GM18505 (cell line): ENCODE measurements around the gene SIN3A.

ENCODE experiments used
- ATAC-seq: cut with Tn5 transposase; IDR thresholded peaks from one replicate; pipeline ENCODE4 v1.9.1; 2021; ENCODE audit not compliant: unreplicated experiment
- POLR2A ChIP-seq: IDR thresholded peaks from 4 replicates; pipeline ENCODE4 v1.6.1; 2011; ENCODE audit warnings: borderline replicate concordance; ENCODE audit not compliant: insufficient read depth, insufficient read length; ENCODE audit errors: extremely low read depth

SIN3A gene

GRCh38 chr15:75360856-75361255 lies 90.6 kb downstream of the SIN3A start:
- TF ChIP-seq POLR2A: no peak
- no peak for ATAC-seq

DNA sequence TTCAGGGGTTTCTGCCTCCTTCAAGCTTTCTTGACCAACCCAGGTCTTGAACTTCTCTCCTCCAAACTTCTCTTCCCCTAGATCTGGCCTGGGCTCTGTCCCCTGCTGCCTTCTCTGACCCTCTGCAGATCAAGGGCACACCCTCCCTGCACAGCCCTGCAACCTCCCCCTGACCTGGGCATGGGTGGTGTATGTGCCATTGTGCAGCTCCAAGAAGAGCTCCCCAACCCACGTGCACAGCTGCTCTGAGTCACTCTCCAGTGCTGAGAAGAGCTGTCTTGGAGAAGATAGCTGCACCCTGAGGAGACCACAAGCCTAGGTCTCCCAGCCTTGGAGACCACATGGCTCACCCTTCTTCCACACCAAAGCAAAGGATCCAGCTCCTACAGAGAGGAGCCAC lies 91.1 kb downstream of the SIN3A start:
- TF ChIP-seq POLR2A: no peak
- no peak for ATAC-seq

- ATAC-seq: no peak
- TF ChIP-seq POLR2A: no peak
Observed at GRCh38 chr15:75359537-75360250, 91.8 kb downstream of the SIN3A start.

- ATAC-seq: no peak
- TF ChIP-seq POLR2A: no peak
Observed at GRCh38 chr15:75358771-75359536, 92.5 kb downstream of the SIN3A start.

- no peak for ATAC-seq
- TF ChIP-seq POLR2A: no peak
Observed at GRCh38 chr15:75357976-75358673, 93.4 kb downstream of the SIN3A start.

DNA sequence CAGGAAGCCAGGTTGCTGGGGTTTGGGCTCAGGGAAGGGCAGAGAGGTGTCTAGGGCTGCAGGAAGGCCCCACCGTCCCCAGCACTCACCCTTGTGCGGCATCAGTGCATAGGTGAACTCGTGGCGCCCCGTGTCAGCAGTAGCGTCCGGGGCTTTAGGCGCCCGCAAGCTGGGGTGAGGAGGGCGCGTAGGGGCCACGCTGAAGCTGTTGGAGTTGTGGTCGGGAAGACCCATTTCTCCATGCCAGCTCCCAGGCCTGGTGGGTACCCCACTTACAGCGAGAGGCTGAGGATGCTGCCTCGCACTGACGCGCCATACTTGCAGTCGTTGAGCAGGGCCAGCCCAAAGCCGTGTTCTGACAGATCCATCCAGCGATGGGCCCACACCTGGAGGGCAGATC lies 95.0 kb downstream of the SIN3A start:
- no peak for TF ChIP-seq POLR2A
- ATAC-seq: no peak

DNA sequence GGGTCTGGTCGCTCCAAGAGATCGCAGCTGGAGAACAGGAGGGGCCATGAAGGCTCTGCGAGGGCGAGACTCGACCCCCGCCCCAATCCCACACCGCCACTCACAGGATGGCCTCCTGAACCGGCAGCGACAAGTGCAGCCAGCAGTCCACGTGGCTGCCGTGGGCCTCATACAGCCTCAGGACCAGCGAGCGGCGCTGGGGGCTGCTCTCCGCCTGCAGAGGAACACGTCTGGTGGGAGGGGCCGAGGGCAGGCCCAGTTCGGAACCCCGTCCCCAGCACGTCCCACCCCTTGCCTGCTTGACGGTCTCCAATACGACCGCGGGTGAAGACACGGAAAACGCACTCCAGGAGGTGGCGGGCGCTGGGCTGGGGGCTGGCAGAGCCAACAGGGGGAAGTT lies 95.5 kb downstream of the SIN3A start:
- no peak for ATAC-seq
- no peak for TF ChIP-seq POLR2A

- no peak for TF ChIP-seq POLR2A
- no peak for ATAC-seq
Observed at GRCh38 chr15:75355369-75355768, 96.1 kb downstream of the SIN3A start.

GRCh38 chr15:75354454-75354853 lies 97.0 kb downstream of the SIN3A start:
- no peak for ATAC-seq

GRCh38 chr15:75353604-75354003 lies 97.9 kb downstream of the SIN3A start:
- no peak for TF ChIP-seq POLR2A
- no peak for ATAC-seq

More at GRCh38 chr15:75354454-75354853, 97.0 kb downstream of the SIN3A start:
- no peak for TF ChIP-seq POLR2A

DNA sequence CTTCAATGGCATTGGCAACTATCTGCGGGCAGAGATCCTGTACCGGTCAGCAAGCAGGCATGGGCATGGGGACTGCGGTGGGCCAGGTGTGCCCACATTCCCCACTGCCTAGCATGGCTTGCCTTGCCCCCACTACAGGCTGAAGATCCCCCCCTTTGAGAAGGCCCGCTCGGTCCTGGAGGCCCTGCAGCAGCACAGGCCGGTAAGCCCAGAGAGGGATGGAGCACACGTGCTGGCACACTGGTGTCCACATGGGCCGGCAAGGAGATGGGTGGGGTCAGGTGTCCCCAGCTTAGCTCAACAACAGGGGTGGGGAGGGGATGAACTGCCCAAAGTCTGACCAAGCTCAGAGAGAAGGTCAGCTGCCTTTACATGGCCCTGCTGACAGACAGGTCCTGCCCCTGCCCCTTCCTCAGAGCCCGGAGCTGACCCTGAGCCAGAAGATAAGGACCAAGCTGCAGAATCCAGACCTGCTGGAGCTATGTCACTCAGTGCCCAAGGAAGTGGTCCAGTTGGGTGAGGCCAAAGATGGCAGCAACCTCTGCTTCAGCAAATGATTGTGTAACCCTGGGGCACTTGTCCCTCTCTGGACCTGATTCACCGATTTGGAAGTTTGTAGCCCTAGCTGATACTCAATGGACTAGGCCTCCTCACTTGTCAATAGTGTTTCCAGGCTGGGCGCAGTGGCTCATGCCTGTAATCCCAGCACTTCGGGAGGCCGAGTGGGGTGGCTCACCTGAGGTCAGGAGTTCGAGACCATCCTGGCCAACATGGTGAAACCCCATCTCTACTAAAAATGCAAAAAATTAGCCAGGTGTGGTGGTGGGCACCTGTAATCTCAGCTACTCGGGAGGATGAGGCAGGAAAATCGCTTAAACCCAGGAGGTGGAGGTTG lies 99.1 kb downstream of the SIN3A start:
- ATAC-seq: no peak

GRCh38 chr15:75350601-75351361 lies 100.7 kb downstream of the SIN3A start:
- peak; percentile 15 for TF ChIP-seq POLR2A
- no peak for ATAC-seq

More for the DNA sequence above, 99.1 kb downstream of the SIN3A start:
- TF ChIP-seq POLR2A: no peak
